HEK293 (cell line): ENCODE data around the gene DCST2.

Source experiments
- CTCF ChIA-PET: fragments of 350-600 bp; formaldehyde crosslinking; extraction: SDS; loops from one replicate; lab custom pipeline; 2021; ENCODE audit warnings: antibody characterized with exemption; lab: Yijun Ruan, JAX
- POLR2A ChIA-PET: fragments of 300-600 bp; formaldehyde crosslinking; extraction: SDS; loops from one replicate; lab custom pipeline; 2020; ENCODE audit warnings: antibody characterized with exemption, inconsistent platforms; lab: Yijun Ruan, JAX
- H3K27ac ChIP-seq: fragments of 200-500 bp; sonication (Bioruptor generic); 2 replicates; pipeline ENCODE4 v1.5.1; 2014; ENCODE audit warnings: low read depth, low read length, control low read depth, inconsistent platforms; ENCODE audit errors: extremely low read depth
- H3K36me3 ChIP-seq, 2 experiments: fragments of 200-500 bp in 1 of 2; sonication (Bioruptor generic) in 1 of 2; 1 replicate in 1 of 2; 2 replicates in 1 of 2; pipeline ENCODE4 v1.5.1; 2014 to 2017; ENCODE audit warnings: inconsistent platforms in 2 of 2, low read length in 2 of 2; ENCODE audit not compliant: control insufficient read depth in 2 of 2, insufficient read depth in 1 of 2
- H3K4me1 ChIP-seq: fragments of 200-500 bp; sonication (Bioruptor generic); 2 replicates; pipeline ENCODE4 v1.5.1; 2014; ENCODE audit warnings: mild to moderate bottlenecking, low read length, inconsistent platforms; ENCODE audit not compliant: control insufficient read depth, insufficient read depth
- H3K4me3 ChIP-seq: 2 replicates; pipeline ENCODE4 v1.5.1; 2011; ENCODE audit warnings: low read depth, mild to moderate bottlenecking, control low read depth, low read length, moderate library complexity
- H3K9me3 ChIP-seq: fragments of 200-500 bp; sonication (Bioruptor generic); 2 replicates; pipeline ENCODE4 v1.5.1; 2014; ENCODE audit warnings: low read depth, low read length, inconsistent platforms; ENCODE audit not compliant: control insufficient read depth, insufficient read depth
- CTCF ChIP-seq: fragments of 450-650 bp; formaldehyde crosslinking; IDR thresholded peaks from 2 replicates; pipeline ENCODE4 v1.5.1; 2016; ENCODE audit warnings: missing biosample characterization, missing genetic modification characterization
- GFI1B ChIP-seq: fragments of 450-650 bp; formaldehyde crosslinking; IDR thresholded peaks from 2 replicates; pipeline ENCODE4 v1.5.1; 2016; ENCODE audit warnings: missing biosample characterization, missing genetic modification characterization
- HIC1 ChIP-seq: fragments of 450-650 bp; formaldehyde crosslinking; IDR thresholded peaks from 2 replicates; pipeline ENCODE4 v1.5.1; 2016; ENCODE audit warnings: missing biosample characterization, missing genetic modification characterization
- KLF1 ChIP-seq: fragments of 450-650 bp; formaldehyde crosslinking; IDR thresholded peaks from 2 replicates; pipeline ENCODE4 v1.5.1; 2016; ENCODE audit warnings: missing biosample characterization, missing genetic modification characterization
- SCRT2 ChIP-seq: fragments of 450-650 bp; formaldehyde crosslinking; IDR thresholded peaks from 2 replicates; pipeline ENCODE4 v1.5.1; 2016; ENCODE audit warnings: missing biosample characterization, missing genetic modification characterization
- TRIM28 ChIP-seq: IDR thresholded peaks from 2 replicates; pipeline ENCODE4 v1.6.1; 2011; ENCODE audit warnings: low read length, control low read depth, borderline replicate concordance
- ZBTB44 ChIP-seq: fragments of 450-650 bp; IDR thresholded peaks from 2 replicates; pipeline ENCODE4 v1.5.1; 2018; ENCODE audit warnings: missing biosample characterization, mild to moderate bottlenecking, missing genetic modification characterization
- ZBTB48 ChIP-seq: fragments of 450-650 bp; formaldehyde crosslinking; IDR thresholded peaks from 2 replicates; pipeline ENCODE4 v1.5.1; 2016; ENCODE audit warnings: missing biosample characterization, missing genetic modification characterization
- ZBTB7A ChIP-seq: fragments of 450-650 bp; formaldehyde crosslinking; IDR thresholded peaks from 2 replicates; pipeline ENCODE4 v1.5.1; 2016; ENCODE audit warnings: low read depth, missing biosample characterization, missing genetic modification characterization
- ZNF155 ChIP-seq: fragments of 450-650 bp; formaldehyde crosslinking; IDR thresholded peaks from 2 replicates; pipeline ENCODE4 v1.5.1; 2016; ENCODE audit warnings: missing biosample characterization, missing genetic modification characterization
- ZNF2 ChIP-seq: fragments of 450-650 bp; formaldehyde crosslinking; IDR thresholded peaks from 2 replicates; pipeline ENCODE4 v1.5.1; 2016; ENCODE audit warnings: missing biosample characterization, missing genetic modification characterization
- ZNF341 ChIP-seq: fragments of 450-650 bp; formaldehyde crosslinking; IDR thresholded peaks from 2 replicates; pipeline ENCODE4; 2016; ENCODE audit warnings: low read depth, missing biosample characterization, missing genetic modification characterization
- ZNF518A ChIP-seq: fragments of 450-650 bp; formaldehyde crosslinking; conservative IDR thresholded peaks from 2 replicates; pipeline ENCODE4 v1.5.1; 2016; ENCODE audit warnings: low read depth, missing biosample characterization, missing genetic modification characterization
- ZNF521 ChIP-seq: fragments of 450-650 bp; formaldehyde crosslinking; IDR thresholded peaks from 2 replicates; pipeline ENCODE4 v1.5.1; 2017; ENCODE audit warnings: missing biosample characterization, mild to moderate bottlenecking, missing genetic modification characterization
- ZNF560 ChIP-seq: fragments of 450-650 bp; formaldehyde crosslinking; IDR thresholded peaks from 2 replicates; pipeline ENCODE4 v1.5.1; 2017; ENCODE audit warnings: missing biosample characterization, missing genetic modification characterization, borderline replicate concordance
- ZXDB ChIP-seq: fragments of 450-650 bp; formaldehyde crosslinking; IDR thresholded peaks from 2 replicates; pipeline ENCODE4 v1.5.1; 2016; ENCODE audit warnings: missing biosample characterization, missing genetic modification characterization

DCST2 gene

GRCh38 chr1:155062702-155063411, 29.3 kb upstream of the DCST2 start (continued):
- peak; percentile 65; the same call in 1 of the 2 replicates for TF ChIP-seq KLF1 (tag by site-specific recombination)
- TF ChIP-seq ZNF521 (tag by site-specific recombination) = no peak
- TF ChIP-seq ZBTB48 (tag by site-specific recombination) = peak; percentile 100
- peak; percentile 27; the same call in 1 of the 2 replicates for TF ChIP-seq ZBTB7A
- no peak for TF ChIP-seq ZBTB44 (tag by site-specific recombination)
- no peak for TF ChIP-seq ZNF518A
- TF ChIP-seq ZNF155 = no peak
- no peak for TF ChIP-seq GFI1B
- peak; percentile 53; the same call in 1 of the 2 replicates for TF ChIP-seq CTCF (tag by site-specific recombination)
- no peak; the same call in 1 of the 2 replicates for TF ChIP-seq ZNF2
- TF ChIP-seq ZXDB (tag by site-specific recombination) = 0 out of 2 replicates have a peak, but pooled peaks have one; percentile 7
- TF ChIP-seq ZNF341 (tag by site-specific recombination) = peak; percentile 56
- no peak for TF ChIP-seq TRIM28
- no peak for TF ChIP-seq ZNF560

GRCh38 chr1:155062151-155062686, 28.6 kb upstream of the DCST2 start:
- Histone ChIP-seq H3K4me3 (no peak overlapping the region), H3K9me3 (no peaks in the 10 kb centered on the region), H3K36me3 (peaks cover 0 to 35% of the 10 kb centered on the region in 2 experiments; a peak in 1 of 3 replicates), H3K4me1 (no peaks in the 10 kb centered on the region; the same call in none of the 2 replicates), H3K27ac (no peak overlapping the region)
- POLR2A ChIA-PET = interaction anchor here (0.5 to 1.7 kb wide), 7 partner anchors 10 to 135 kb away, joined by 3 to 7 read pairs (median 5); partner anchors contain the start of genes ADAM15, KRTCAP2 and PBXIP1
- TF ChIP-seq SCRT2 (tag by site-specific recombination) (no peak), HIC1 (peak; percentile 37; the same call in 1 of the 2 replicates)
- CTCF ChIA-PET = interaction anchor here (0.5 to 10.9 kb wide), 39 partner anchors 8 to 1068 kb away, joined by 3 to 117 read pairs (median 4); partner anchors contain the start of genes ADAM15, EFNA3, KRTCAP2 and PBXIP1
